GM21367 (cell line): ENCODE data around the gene DENND4C.
"Not testable (repeated sequence)": the region's sequence is repeated elsewhere in the genome, so short reads cannot be mapped to it uniquely, and the experiment has no call there.

ENCODE experiments used
- ATAC-seq: cut with Tn5 transposase; IDR thresholded peaks from one replicate; pipeline ENCODE4 v1.9.1; 2021; ENCODE audit not compliant: unreplicated experiment

Gene DENND4C

DNA sequence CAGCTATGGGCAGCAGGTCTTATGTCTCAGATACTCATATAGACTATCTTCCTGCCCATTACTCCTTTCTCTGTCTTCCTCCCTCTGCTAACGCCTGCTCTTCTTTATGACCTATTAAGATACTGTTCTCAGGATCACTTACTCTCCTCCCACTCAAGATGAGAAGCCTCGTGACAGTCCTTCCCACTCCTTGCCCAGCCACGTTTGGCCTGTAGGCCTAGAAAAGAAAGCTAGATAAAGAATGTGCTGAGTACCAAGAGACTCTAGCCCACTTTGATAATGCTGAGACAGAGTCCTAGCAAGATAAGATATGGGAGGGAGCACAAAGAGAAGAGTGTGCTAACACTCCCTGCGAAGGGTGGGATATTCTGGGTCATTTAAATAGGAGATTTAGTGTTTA lies 6.8 kb upstream of the DENND4C start:
- no peak for ATAC-seq

DNA sequence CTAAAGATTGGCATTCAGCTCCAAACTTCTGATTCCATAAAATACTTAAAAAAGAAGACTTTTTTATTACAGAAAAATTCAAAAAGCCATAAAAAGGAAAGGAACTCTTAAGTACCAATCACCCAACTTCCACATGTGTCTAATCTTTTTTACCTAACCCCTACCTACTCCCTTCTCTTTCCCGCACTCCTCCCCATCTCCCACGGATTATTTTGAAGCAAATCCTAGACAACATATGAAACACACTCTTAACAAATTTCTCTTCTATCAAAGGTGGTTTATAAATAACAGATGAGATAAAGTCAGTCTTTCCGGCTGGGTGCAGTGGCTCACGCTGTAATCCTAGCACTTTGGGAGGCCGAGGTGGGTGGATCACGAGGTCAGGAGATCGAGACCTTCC lies 5.9 kb upstream of the DENND4C start:
- no peak for ATAC-seq

GRCh38 chr9:19229595-19230354 lies 718 bp upstream of the DENND4C start:
- ATAC-seq: peak; percentile 49

DNA sequence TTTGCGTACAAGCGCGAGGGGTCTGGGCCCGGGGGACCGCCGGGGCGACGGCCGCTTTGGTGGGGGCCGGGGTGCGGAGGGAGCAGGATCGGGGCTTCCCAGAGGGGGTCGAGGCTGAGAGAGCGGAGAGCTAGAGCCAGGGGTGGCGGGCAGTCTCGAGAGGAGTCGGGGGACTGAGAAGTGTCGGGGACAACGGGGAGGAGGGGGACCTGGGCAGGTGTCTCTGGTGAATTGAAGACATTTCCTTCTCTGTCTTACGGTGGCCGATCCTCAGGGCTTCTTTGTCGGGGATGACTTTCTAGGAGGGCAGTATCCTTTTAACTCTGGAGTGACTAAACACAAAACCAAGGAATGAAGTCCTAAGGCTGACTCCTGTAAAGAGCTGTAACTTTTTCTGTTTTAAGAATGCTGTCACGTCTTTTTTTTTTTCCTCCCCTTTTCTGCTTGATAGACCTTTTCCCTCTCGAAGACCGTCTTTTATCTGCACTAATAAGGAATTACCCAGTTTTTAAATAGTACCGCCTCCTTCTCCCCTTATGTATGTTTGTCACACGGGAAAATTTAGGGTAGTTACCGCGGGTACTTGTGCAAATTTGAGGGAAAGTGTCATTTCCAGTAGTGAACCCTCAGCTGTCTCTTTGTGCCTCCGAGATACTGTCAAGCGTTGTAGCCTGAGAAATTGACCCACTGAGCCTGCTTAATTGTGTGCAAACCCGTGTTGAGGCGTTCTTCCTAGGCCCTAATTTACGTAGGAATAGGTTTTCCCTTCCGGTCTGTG lies 822 bp downstream of the DENND4C start:
- peak; percentile 1 for ATAC-seq

GRCh38 chr9:19231904-19232822 lies 1.7 kb downstream of the DENND4C start:
- ATAC-seq: no peak

DNA sequence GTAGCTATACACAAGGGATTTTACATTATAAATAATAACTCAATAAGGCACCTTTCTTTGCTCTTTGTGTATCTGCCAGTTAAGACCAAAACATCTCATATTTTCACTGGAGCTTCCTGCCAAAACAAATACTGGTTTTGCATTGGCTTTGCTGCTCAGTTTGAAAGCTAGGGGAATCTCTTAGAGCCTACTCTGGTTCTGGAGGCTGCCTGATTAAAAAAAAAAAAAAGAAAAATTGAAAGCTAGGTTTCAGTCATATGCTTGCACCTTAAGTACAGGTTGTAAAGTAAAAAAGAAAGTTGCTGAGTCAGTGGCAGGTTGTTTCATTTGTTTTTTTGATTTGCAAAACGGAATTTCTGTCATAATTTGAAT lies 2.3 kb downstream of the DENND4C start:
- ATAC-seq: no peak

- ATAC-seq: no peak
Observed at GRCh38 chr9:19233344-19233743, 2.9 kb downstream of the DENND4C start.

DNA sequence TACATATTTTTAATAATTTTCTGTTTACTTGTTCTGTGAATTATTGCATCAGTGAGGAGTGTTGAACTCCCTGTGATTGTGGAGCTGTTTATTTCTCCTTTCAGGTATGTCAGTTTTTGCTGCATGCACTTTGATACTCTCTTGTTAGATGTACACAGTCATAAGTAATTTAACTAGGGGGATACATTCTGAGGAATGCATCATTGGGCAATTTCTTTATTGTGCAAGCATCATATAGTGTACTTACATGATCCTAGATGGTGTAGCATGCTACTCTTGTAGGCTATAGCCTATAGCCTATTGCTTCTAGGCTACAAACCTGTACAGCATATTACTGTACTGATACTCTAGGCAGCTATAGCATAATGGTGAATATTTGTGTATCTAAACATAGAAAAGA lies 9.5 kb downstream of the DENND4C start:
- no peak for ATAC-seq

GRCh38 chr9:19241728-19242127 lies 11.2 kb downstream of the DENND4C start:
- no peak for ATAC-seq

GRCh38 chr9:19243366-19244033 lies 13.0 kb downstream of the DENND4C start:
- ATAC-seq: no peak

- no peak for ATAC-seq
Observed at GRCh38 chr9:19246891-19247290, 16.4 kb downstream of the DENND4C start.

DNA sequence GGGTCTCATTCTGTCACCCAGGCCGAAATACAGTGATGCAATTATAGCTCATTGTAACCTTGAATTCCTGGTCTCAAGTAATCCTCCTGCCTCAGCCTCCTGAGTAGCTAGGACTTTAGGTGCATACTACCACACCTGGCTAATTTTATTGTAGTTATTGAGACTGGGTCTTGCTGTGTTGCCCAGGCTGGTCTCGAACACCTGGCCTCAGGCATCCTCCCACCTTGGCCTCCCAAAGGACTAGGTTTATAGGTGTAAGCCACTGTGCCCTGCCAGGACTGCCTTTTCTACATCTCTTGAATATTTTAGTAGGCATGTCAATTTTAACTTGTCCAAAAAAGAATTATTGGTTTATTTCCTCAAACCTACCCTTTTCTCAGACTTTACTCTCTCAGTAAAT lies 16.9 kb downstream of the DENND4C start:
- no peak for ATAC-seq

- not testable (repeated sequence) for ATAC-seq
Observed at GRCh38 chr9:19250346-19250745, 19.9 kb downstream of the DENND4C start.

DNA sequence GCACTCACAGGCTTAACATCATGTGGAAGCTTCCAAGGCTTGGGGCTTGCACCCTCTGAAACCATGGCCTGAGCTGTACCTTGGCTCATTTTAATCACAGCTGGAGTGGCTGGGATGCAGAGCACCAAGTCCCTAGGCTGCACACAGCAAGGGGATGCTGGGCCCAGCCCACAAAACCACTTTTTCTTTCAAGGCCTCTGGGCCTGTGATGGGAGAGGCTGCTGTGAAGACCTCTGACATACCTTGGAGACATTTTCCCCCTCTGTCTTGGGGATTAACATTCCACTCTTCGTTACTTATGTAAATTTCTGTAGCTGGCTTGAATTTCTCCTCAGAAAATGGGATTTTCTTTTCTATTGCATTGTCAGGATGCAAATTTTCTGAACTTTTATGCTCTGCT lies 20.7 kb downstream of the DENND4C start:
- ATAC-seq: not testable (repeated sequence)

DNA sequence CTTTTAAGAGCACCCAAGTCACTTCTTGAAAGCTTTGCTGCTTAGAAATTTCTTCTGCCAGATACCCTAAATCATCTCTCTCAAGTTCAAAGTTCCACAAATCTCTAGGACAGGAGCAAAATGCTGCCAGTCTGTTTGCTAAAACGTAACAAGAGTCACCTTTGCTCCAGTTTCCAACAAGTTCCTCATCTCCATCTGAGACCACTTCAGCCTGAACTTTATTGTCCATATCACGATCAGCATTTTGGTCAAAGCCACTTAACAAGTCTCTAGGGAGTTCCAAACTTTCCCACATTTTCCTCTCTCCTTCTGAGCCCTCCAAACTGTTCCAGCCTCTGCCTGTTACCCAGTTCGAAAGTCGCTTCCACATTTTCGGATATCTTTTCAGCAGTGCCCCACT lies 21.1 kb downstream of the DENND4C start:
- ATAC-seq: not testable (repeated sequence)

DNA sequence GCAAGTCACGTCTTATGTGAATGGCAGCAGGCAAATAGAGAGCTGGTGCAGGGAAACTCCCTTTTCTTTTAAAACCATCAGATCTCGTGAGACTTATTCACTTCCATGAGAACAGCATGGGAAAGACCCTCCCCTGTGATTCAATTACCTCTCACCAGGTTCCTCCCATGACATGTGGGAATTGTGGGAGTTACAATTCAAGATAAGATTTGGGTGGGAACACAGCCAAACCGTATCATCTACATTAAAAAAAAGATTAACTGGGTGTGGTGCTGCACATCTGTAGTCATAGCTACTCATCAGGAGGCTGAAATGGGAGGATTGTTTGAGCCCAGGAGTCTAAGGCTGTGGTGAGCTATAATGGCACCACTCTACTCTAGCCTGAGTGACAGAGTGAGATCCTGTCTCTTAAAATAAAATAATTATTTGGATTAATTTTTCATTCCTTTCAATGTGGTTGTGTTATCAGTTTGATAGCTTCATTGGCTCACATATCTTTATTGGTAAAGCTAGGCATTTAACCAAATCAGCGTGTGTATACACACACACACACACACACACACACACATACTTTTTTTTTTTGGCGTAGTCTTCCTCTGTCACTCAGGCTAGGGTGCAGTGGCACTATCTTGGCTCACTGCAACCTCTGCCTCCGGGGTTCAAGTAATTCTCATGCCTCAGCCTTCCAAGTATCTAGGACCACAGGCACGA lies 21.8 kb downstream of the DENND4C start:
- ATAC-seq: no peak

DNA sequence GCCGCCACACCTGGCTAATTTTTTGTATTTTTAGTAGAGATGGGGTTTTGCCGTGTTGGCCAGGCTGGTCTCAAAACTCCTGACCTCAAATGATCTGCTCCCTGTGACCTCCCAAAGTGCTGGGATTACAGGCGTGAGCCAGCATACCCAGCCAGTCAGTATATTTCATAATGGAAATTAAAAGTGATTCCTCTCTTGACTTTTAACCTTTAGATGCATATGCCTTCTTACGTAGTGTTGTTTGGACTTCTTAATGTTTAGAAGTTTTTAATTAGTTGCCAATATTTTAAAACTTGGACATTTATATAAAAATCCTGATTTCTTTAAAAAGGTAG lies 22.4 kb downstream of the DENND4C start:
- no peak for ATAC-seq

- no peak for ATAC-seq
Observed at GRCh38 chr9:19255112-19255511, 24.6 kb downstream of the DENND4C start.

DNA sequence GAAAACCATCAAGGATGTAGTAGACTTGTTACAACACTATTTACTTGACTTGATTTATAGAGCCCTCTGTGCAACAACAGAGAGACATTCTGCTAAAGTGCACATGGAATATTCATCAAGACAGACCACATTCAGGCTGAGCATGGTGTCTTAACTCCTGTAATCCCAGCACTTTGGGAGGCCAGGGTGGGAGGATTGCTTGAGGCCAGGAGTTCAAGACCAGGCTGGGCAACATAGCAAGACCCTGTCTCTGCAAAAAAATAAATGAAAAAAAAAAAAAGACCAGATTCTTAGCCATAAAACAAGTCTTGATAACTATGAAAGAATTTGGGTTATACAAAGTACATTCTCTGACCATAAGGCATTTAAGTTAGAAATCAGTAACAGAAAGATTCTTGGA lies 25.3 kb downstream of the DENND4C start:
- no peak for ATAC-seq

- ATAC-seq: not testable (repeated sequence)
Observed at GRCh38 chr9:19259665-19260255, 29.3 kb downstream of the DENND4C start.
